ENCODE measurements around the gene EZH1.

Gene EZH1

GRCh38 chr17:42709561-42709960 lies 35.3 kb downstream of the EZH1 start:
- DNase-seq (ENCODE audit: low spot score), result no peak

GRCh38 chr17:42708588-42708987 lies 36.3 kb downstream of the EZH1 start:
- no peak for DNase-seq (ENCODE audit: low spot score)

GRCh38 chr17:42706732-42707131 lies 38.1 kb downstream of the EZH1 start:
- DNase-seq (ENCODE audit: low spot score), result no peak

GRCh38 chr17:42704837-42705494 lies 39.9 kb downstream of the EZH1 start:
- DNase-seq (ENCODE audit: low spot score), result no peak

- DNase-seq (ENCODE audit: low spot score), result no peak
Observed at GRCh38 chr17:42704490-42704836, 40.4 kb downstream of the EZH1 start.

- no peak for DNase-seq (ENCODE audit: low spot score)
Observed at GRCh38 chr17:42702446-42702845, 42.4 kb downstream of the EZH1 start.

- DNase-seq (ENCODE audit: low spot score), result no peak
Observed at GRCh38 chr17:42700586-42701289, 44.1 kb downstream of the EZH1 start.

GRCh38 chr17:42699415-42699740 lies 45.5 kb downstream of the EZH1 start:
- no peak for DNase-seq (ENCODE audit: low spot score)

- DNase-seq (ENCODE audit: low spot score), result peak; percentile 85
Observed at GRCh38 chr17:42698736-42699414, 46.0 kb downstream of the EZH1 start.

- no peak for DNase-seq (ENCODE audit: low spot score)
Observed at GRCh38 chr17:42697108-42697811, 47.6 kb downstream of the EZH1 start.

- no peak for DNase-seq (ENCODE audit: low spot score)
Observed at GRCh38 chr17:42695500-42695899, 49.3 kb downstream of the EZH1 start.

GRCh38 chr17:42694524-42694923 lies 50.3 kb downstream of the EZH1 start:
- no peak for DNase-seq (ENCODE audit: low spot score)

- DNase-seq (ENCODE audit: low spot score), result no peak
Observed at GRCh38 chr17:42692489-42692888, 52.4 kb downstream of the EZH1 start.

GRCh38 chr17:42691021-42691545 lies 53.8 kb downstream of the EZH1 start:
- no peak for DNase-seq (ENCODE audit: low spot score)

GRCh38 chr17:42690596-42690995 lies 54.2 kb downstream of the EZH1 start:
- DNase-seq (ENCODE audit: low spot score), result no peak

- DNase-seq (ENCODE audit: low spot score), result no peak
Observed at GRCh38 chr17:42687707-42688320, 57.0 kb downstream of the EZH1 start.

GRCh38 chr17:42686520-42687128 lies 58.2 kb downstream of the EZH1 start:
- DNase-seq (ENCODE audit: low spot score), result no peak

GRCh38 chr17:42685831-42686230 lies 59.0 kb downstream of the EZH1 start:
- DNase-seq (ENCODE audit: low spot score), result no peak

GRCh38 chr17:42684929-42685556 lies 59.8 kb downstream of the EZH1 start:
- DNase-seq (ENCODE audit: low spot score), result no peak

- no peak for DNase-seq (ENCODE audit: low spot score)
Observed at GRCh38 chr17:42683407-42684034, 61.3 kb downstream of the EZH1 start.
